GM18870 (cell line): ENCODE data around the gene LRRFIP1.

Experiments used
- ATAC-seq: cut with Tn5 transposase; IDR thresholded peaks from one replicate; pipeline ENCODE4 v1.9.1; 2021; ENCODE audit warnings: moderate library complexity; ENCODE audit not compliant: unreplicated experiment

Gene LRRFIP1

GRCh38 chr2:237639052-237639835 is 11.9 kb downstream of the LRRFIP1 start:
- ATAC-seq: no peak

- no peak for ATAC-seq
Measured at GRCh38 chr2:237639836-237640220, 12.4 kb downstream of the LRRFIP1 start.

- no peak for ATAC-seq
Measured at GRCh38 chr2:237640493-237640998, 13.2 kb downstream of the LRRFIP1 start.

GRCh38 chr2:237642038-237642734 is 14.8 kb downstream of the LRRFIP1 start:
- no peak for ATAC-seq

GRCh38 chr2:237643066-237643465 is 15.7 kb downstream of the LRRFIP1 start:
- ATAC-seq: no peak

GRCh38 chr2:237643582-237644380 is 16.4 kb downstream of the LRRFIP1 start:
- no peak for ATAC-seq

GRCh38 chr2:237644381-237644703 is 17.0 kb downstream of the LRRFIP1 start:
- ATAC-seq: no peak

- ATAC-seq: no peak
Measured at GRCh38 chr2:237645261-237645660, 17.9 kb downstream of the LRRFIP1 start.

- no peak for ATAC-seq
Measured at GRCh38 chr2:237647176-237648015, 20.0 kb downstream of the LRRFIP1 start.

- no peak for ATAC-seq
Measured at GRCh38 chr2:237648016-237648381, 20.6 kb downstream of the LRRFIP1 start.

- ATAC-seq: no peak
Measured at GRCh38 chr2:237649541-237650454, 22.4 kb downstream of the LRRFIP1 start.

GRCh38 chr2:237650455-237650850 is 23.1 kb downstream of the LRRFIP1 start:
- no peak for ATAC-seq

GRCh38 chr2:237651761-237652160 is 24.4 kb downstream of the LRRFIP1 start:
- ATAC-seq: no peak

GRCh38 chr2:237652181-237652580 is 24.8 kb downstream of the LRRFIP1 start:
- no peak for ATAC-seq

- no peak for ATAC-seq
Measured at GRCh38 chr2:237652854-237653253, 25.5 kb downstream of the LRRFIP1 start.

GRCh38 chr2:237653776-237654558 is 26.6 kb downstream of the LRRFIP1 start:
- no peak for ATAC-seq

- no peak for ATAC-seq
Measured at GRCh38 chr2:237657063-237657462, 29.7 kb downstream of the LRRFIP1 start.

- no peak for ATAC-seq
Measured at GRCh38 chr2:237660381-237660900, 33.1 kb downstream of the LRRFIP1 start.

- ATAC-seq: no peak
Measured at GRCh38 chr2:237661270-237661669, 33.9 kb downstream of the LRRFIP1 start.
